ENCODE data around the gene PRELID2.

GRCh38 chr5:145859453-145859852 lies 24.3 kb upstream of the PRELID2 start:
- no peak for TF ChIP-seq POLR2AphosphoS5 (IDR thresholded peaks at IDR 0.05)
- TF ChIP-seq CTCF (IDR thresholded peaks at IDR 0.05 in 8 of 11, conservative IDR thresholded peaks at IDR 0.05 in 3 of 11): no peak
